ENCODE results near the gene PRR18. TPM values are rescaled to one million over a fixed set of nuclear protein-coding genes. Genes with fewer than 3 reads are reported as not detected.

Gene PRR18
- total and polyA plus RNA-seq, 9 of the 15 experiments (the other 6 are each of a cell fraction or from before 2014, with no cell fraction given), result not detected

GRCh38 chr6:166313255-166314070, 5.3 kb upstream of the PRR18 start (continued):
- TF ChIP-seq REST (IDR thresholded peaks at IDR 0.05; ENCODE audit: borderline replicate concordance) (peak; percentile 78), REST (CRISPR knock-in tag; IDR thresholded peaks at IDR 0.05; ENCODE audit: low read depth) (no peak), FOXP4 (CRISPR knock-in tag; IDR thresholded peaks at IDR 0.05; ENCODE audit: borderline replicate concordance) (0 out of 2 replicates have a peak, but pooled peaks have one; percentile 30), MGA (IDR thresholded peaks at IDR 0.05) (peak; percentile 99)

Measured in K562 (cell line).